ENCODE results near the gene HOXD9.
A peak's percentile ranks its signal among the peaks of the same experiment; 100 is the strongest.

Gene HOXD9

GRCh38 chr2:176138923-176139660 lies 16.6 kb downstream of the HOXD9 start:
- no peak for TF ChIP-seq CTCF (IDR thresholded peaks at IDR 0.05)
- H3K9ac ChIP-seq: no peak overlapping the region
- no peak overlapping the region for H3K27ac ChIP-seq
- H3K79me2 ChIP-seq: no peaks in the 10 kb centered on the region
- H3K9me3 ChIP-seq (ENCODE audit: control insufficient read depth, low read length): no peaks in the 10 kb centered on the region
- H3K4me3 ChIP-seq (ENCODE audit: low read depth, low read length): no peak overlapping the region
- H2AFZ ChIP-seq: no peak overlapping the region
- no peaks in the 10 kb centered on the region for H3K4me1 ChIP-seq
- H3K27me3 ChIP-seq (ENCODE audit: control insufficient read depth, insufficient read depth, low read length): peaks cover 22% of the 10 kb centered on the region
- no peaks in the 10 kb centered on the region for H3K36me3 ChIP-seq (ENCODE audit: control insufficient read depth, insufficient read depth, low read length)
- H3K4me2 ChIP-seq (ENCODE audit: low read length): no peak overlapping the region

- H3K9me3 ChIP-seq (ENCODE audit: control insufficient read depth, low read length): no peaks in the 10 kb centered on the region
- H3K27me3 ChIP-seq (ENCODE audit: control insufficient read depth, insufficient read depth, low read length): peaks cover 22% of the 10 kb centered on the region
- H3K4me3 ChIP-seq (ENCODE audit: low read depth, low read length): no peak overlapping the region
- no peak for TF ChIP-seq CTCF (IDR thresholded peaks at IDR 0.05)
- no peak overlapping the region for H3K27ac ChIP-seq
- no peak overlapping the region for H2AFZ ChIP-seq
- no peak overlapping the region for H3K4me2 ChIP-seq (ENCODE audit: low read length)
- no peak overlapping the region for H3K9ac ChIP-seq
- H3K4me1 ChIP-seq: no peaks in the 10 kb centered on the region
- H3K79me2 ChIP-seq: no peaks in the 10 kb centered on the region
- no peaks in the 10 kb centered on the region for H3K36me3 ChIP-seq (ENCODE audit: control insufficient read depth, insufficient read depth, low read length)
Measured at GRCh38 chr2:176139661-176140512, 17.4 kb downstream of the HOXD9 start.

GRCh38 chr2:176140513-176141317 lies 18.2 kb downstream of the HOXD9 start:
- H3K9me3 ChIP-seq (ENCODE audit: control insufficient read depth, low read length): no peaks in the 10 kb centered on the region
- no peaks in the 10 kb centered on the region for H3K79me2 ChIP-seq
- peaks cover 18% of the 10 kb centered on the region for H3K27me3 ChIP-seq (ENCODE audit: control insufficient read depth, insufficient read depth, low read length)
- peak overlapping the region; percentile 45 for H2AFZ ChIP-seq
- TF ChIP-seq CTCF (IDR thresholded peaks at IDR 0.05): peak; percentile 8
- H3K36me3 ChIP-seq (ENCODE audit: control insufficient read depth, insufficient read depth, low read length): no peaks in the 10 kb centered on the region
- H3K4me2 ChIP-seq (ENCODE audit: low read length): peak overlapping the region; percentile 17
- no peak overlapping the region for H3K27ac ChIP-seq
- H3K9ac ChIP-seq: no peak overlapping the region
- peak overlapping the region; percentile 25 for H3K4me3 ChIP-seq (ENCODE audit: low read depth, low read length)
- H3K4me1 ChIP-seq: no peaks in the 10 kb centered on the region

- Histone ChIP-seq H3K9ac (no peak overlapping the region), H3K27me3 (ENCODE audit: control insufficient read depth, insufficient read depth, low read length) (peaks cover 8% of the 10 kb centered on the region), H3K36me3 (ENCODE audit: control insufficient read depth, insufficient read depth, low read length) (no peaks in the 10 kb centered on the region), H2AFZ (no peak overlapping the region), H3K4me2 (ENCODE audit: low read length) (no peak overlapping the region), H3K4me3 (ENCODE audit: low read depth, low read length) (no peak overlapping the region), H3K9me3 (ENCODE audit: control insufficient read depth, low read length) (no peaks in the 10 kb centered on the region), H3K4me1 (no peaks in the 10 kb centered on the region), H3K79me2 (no peaks in the 10 kb centered on the region), H3K27ac (no peak overlapping the region)
- TF ChIP-seq CTCF (IDR thresholded peaks at IDR 0.05): no peak
Measured at GRCh38 chr2:176142281-176142680, 19.8 kb downstream of the HOXD9 start.
